ENCODE measurements around the gene KRT81. TPM values are rescaled to one million over a fixed set of nuclear protein-coding genes. Genes with fewer than 3 reads are reported as not detected.

Gene KRT81
- total RNA-seq, 1 donor from 2014 or later, result 1.2 TPM

DNA sequence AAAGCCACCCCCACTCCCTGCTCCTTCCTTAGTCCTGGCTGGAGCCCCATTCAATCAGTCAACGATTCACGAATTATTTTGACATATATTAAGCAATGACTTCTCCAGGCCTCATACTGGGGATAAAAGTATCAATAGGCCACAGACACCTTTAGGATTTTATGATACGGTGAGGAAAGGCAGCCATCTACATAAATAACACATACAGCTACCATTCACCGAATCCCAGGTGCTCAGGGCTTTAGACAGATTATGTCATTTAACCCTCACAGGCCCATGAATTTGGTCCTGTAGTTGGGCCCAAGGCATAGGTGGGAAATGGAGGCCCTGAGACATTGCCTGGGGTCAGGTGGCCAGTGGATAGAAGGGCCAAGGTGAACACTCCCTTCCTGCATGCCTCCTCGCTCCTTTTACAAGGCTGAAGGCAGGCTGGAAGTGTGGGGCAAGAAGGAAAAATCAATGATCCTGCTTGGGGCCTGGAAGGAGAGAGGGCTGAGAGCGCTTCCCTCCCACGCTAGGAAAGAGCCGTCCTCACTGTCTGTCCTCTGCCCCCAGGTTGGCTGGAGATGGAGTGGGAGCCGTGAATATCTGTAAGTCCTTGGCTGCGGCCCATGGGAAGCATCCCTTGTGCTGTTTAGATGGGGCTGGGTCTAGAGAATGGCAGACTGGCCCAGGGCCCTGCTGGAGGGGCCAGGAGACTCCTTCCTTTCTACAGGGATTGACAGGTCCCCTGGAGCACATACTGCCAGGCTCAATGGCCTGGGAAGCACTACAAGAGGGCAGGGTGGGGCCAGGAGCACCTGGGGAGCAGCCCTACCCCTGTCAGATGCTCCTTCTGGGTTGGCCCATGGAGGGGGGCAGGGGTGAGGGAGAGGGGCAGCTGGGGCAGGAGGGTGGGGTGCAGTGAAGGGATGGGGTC lies 43.5 kb downstream of the KRT81 start:
- Histone ChIP-seq H3K4me1 (ENCODE audit: insufficient read depth, low read length) (peaks cover 30% of the 10 kb centered on the region), H4K20me1 (ENCODE audit: insufficient read depth, low read length) (no peaks in the 10 kb centered on the region), H2AFZ (ENCODE audit: low read depth, low read length) (no peak overlapping the region), H3K4me3 (ENCODE audit: insufficient read depth, low read depth, low read length) (no peak overlapping the region), H3K79me2 (ENCODE audit: insufficient read depth, low read length) (no peaks in the 10 kb centered on the region), H3K9ac (ENCODE audit: low read length) (no peak overlapping the region), H3K4me2 (ENCODE audit: low read length) (peak overlapping the region; percentile 34), H3K36me3 (ENCODE audit: insufficient read depth, low read length) (no peaks in the 10 kb centered on the region), H3K27ac (ENCODE audit: low read depth, low read length) (no peak overlapping the region), H3K27me3 (ENCODE audit: insufficient read depth, low read length) (peaks cover 2% of the 10 kb centered on the region), H3K9me3 (ENCODE audit: insufficient read depth, low read depth, low read length) (no peaks in the 10 kb centered on the region)
- Mint-ChIP-seq H3K4me3 (ENCODE audit: unreplicated experiment) (no peak overlapping the region), H3K27ac (ENCODE audit: unreplicated experiment) (no peak overlapping the region), H3K9me3 (ENCODE audit: unreplicated experiment) (peaks cover 4% of the 10 kb centered on the region), H3K27me3 (ENCODE audit: low read depth, unreplicated experiment) (peaks cover 55% of the 10 kb centered on the region), H3K36me3 (ENCODE audit: low read depth, unreplicated experiment) (peaks cover 5% of the 10 kb centered on the region), H3K4me1 (ENCODE audit: low read depth, unreplicated experiment) (peaks cover 36% of the 10 kb centered on the region)
- DNase-seq (ENCODE audit: low read depth) (no peak), FAIRE-seq (no peak)
- TF ChIP-seq, protein P1, sequence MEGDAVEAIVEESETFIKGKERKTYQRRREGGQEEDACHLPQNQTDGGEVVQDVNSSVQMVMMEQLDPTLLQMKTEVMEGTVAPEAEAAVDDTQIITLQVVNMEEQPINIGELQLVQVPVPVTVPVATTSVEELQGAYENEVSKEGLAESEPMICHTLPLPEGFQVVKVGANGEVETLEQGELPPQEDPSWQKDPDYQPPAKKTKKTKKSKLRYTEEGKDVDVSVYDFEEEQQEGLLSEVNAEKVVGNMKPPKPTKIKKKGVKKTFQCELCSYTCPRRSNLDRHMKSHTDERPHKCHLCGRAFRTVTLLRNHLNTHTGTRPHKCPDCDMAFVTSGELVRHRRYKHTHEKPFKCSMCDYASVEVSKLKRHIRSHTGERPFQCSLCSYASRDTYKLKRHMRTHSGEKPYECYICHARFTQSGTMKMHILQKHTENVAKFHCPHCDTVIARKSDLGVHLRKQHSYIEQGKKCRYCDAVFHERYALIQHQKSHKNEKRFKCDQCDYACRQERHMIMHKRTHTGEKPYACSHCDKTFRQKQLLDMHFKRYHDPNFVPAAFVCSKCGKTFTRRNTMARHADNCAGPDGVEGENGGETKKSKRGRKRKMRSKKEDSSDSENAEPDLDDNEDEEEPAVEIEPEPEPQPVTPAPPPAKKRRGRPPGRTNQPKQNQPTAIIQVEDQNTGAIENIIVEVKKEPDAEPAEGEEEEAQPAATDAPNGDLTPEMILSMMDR (IDR thresholded peaks at IDR 0.05; ENCODE audit: insufficient read depth, low read depth, low read length), result no peak
- no peak for TF ChIP-seq EZH2 (IDR thresholded peaks at IDR 0.05; ENCODE audit: insufficient read depth, low read length)

DNA sequence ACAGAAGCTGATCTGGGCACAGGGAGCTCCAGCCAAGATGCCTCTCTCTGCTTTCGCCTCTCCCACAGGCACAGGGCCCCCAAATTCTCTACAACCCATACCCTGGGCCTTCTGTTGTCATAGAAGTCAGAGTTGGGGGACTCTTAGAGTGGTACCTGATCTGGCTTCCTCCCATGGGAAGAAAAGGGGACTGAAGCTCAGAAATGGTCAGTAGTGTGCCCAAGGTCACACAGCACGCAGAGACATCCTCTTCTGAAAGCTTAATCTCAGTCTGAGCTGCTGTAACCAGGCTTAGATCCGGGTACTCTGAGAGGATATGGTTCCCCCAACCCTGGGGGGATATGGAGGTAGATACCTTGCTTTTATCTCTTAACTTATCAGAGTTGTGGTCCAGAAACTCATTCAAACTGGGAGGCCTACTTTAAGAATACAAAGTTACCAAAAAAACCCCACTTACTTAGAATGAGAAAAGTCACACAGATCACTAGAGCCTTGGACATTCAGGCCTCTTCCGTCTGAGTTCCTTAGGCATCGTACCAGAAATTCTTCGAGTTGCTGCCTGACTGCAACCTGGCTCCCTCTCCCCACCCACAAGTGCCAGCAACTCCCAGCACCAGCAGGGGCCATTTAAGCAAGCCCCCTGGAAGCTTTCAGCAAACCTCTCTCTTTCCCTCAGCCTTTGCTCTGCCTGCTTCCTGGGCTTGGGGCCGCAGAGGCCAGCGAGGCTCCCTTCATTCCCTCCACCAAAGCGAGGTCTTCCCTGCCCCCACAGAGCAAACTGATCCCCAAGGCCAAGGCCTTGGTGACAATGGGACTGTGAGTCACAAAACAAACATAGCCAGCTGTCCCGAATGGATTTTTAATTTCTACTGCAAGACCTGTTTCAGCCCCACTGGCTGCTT lies 44.4 kb downstream of the KRT81 start:
- Histone ChIP-seq H3K4me3 (ENCODE audit: insufficient read depth, low read depth, low read length) (no peak overlapping the region), H4K20me1 (ENCODE audit: insufficient read depth, low read length) (no peaks in the 10 kb centered on the region), H3K9ac (ENCODE audit: low read length) (no peak overlapping the region), H3K79me2 (ENCODE audit: insufficient read depth, low read length) (no peaks in the 10 kb centered on the region), H3K4me2 (ENCODE audit: low read length) (peak overlapping the region; percentile 34), H3K27me3 (ENCODE audit: insufficient read depth, low read length) (peaks cover 2% of the 10 kb centered on the region), H3K9me3 (ENCODE audit: insufficient read depth, low read depth, low read length) (no peaks in the 10 kb centered on the region), H2AFZ (ENCODE audit: low read depth, low read length) (no peak overlapping the region), H3K27ac (ENCODE audit: low read depth, low read length) (no peak overlapping the region), H3K36me3 (ENCODE audit: insufficient read depth, low read length) (no peaks in the 10 kb centered on the region), H3K4me1 (ENCODE audit: insufficient read depth, low read length) (peaks cover 30% of the 10 kb centered on the region)
- H3K9me3 Mint-ChIP-seq (ENCODE audit: unreplicated experiment), result peaks cover 4% of the 10 kb centered on the region
- peak overlapping the region; percentile 3 for H3K27ac Mint-ChIP-seq (ENCODE audit: unreplicated experiment)
- no peak overlapping the region for H3K4me3 Mint-ChIP-seq (ENCODE audit: unreplicated experiment)
- no peak for FAIRE-seq
- peaks cover 10% of the 10 kb centered on the region for H3K36me3 Mint-ChIP-seq (ENCODE audit: low read depth, unreplicated experiment)
- H3K4me1 Mint-ChIP-seq (ENCODE audit: low read depth, unreplicated experiment), result peaks cover 36% of the 10 kb centered on the region
- H3K27me3 Mint-ChIP-seq (ENCODE audit: low read depth, unreplicated experiment), result peaks cover 49% of the 10 kb centered on the region
- no peak for TF ChIP-seq EZH2 (IDR thresholded peaks at IDR 0.05; ENCODE audit: insufficient read depth, low read length)
- TF ChIP-seq, protein P1 (IDR thresholded peaks at IDR 0.05; ENCODE audit: insufficient read depth, low read depth, low read length), result no peak
- no peak for DNase-seq (ENCODE audit: low read depth)

All from astrocyte (in vitro differentiated cells and primary cell).